ENCODE results near the gene GCSH. TPM values are rescaled to one million over a fixed set of nuclear protein-coding genes. Genes with fewer than 3 reads are reported as not detected.

Gene GCSH
- total RNA-seq, 1 experiment from 2014 or later = 117 TPM

GRCh38 chr16:81076566-81077075 is 19.6 kb downstream of the GCSH start:
- no peaks in the 10 kb centered on the region for H3K79me2 ChIP-seq (ENCODE audit: insufficient read depth, low read length)
- peaks cover 0 to 3% of the 10 kb centered on the region in 2 experiments; a peak in 1 of 4 replicates for H3K36me3 ChIP-seq (ENCODE audit: control insufficient read depth in 1 of 2, insufficient read depth in 2 of 2, low read length in 2 of 2)
- TF ChIP-seq TCF7L2 (IDR thresholded peaks at IDR 0.05; ENCODE audit: borderline replicate concordance, extremely low read depth, insufficient read depth, insufficient read length) (peak; percentile 16), CBX3 (IDR thresholded peaks at IDR 0.05; ENCODE audit: low read depth) (no peak)
- TF ChIP-seq, protein P1, sequence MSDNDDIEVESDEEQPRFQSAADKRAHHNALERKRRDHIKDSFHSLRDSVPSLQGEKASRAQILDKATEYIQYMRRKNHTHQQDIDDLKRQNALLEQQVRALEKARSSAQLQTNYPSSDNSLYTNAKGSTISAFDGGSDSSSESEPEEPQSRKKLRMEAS (IDR thresholded peaks at IDR 0.05) = peak; percentile 85
- H3K4me1 ChIP-seq (ENCODE audit: control insufficient read depth in 1 of 2, insufficient read depth in 2 of 2, low read length in 2 of 2) = peaks cover 10 to 20% of the 10 kb centered on the region in 2 experiments
- intact Hi-C loops (cut with micrococcal nuclease) = loop anchor here (2.0 to 5.0 kb wide), 2 partner anchors 20 to 39 kb away; partner anchors contain the start of genes ATMIN and GCSH
- H3K27me3 ChIP-seq (ENCODE audit: insufficient read depth, low read length) = no peaks in the 10 kb centered on the region
- CTCF ChIA-PET = interaction anchor here (0.9 to 2.6 kb wide), 4 partner anchors 18 to 122 kb away, joined by 3 to 18 read pairs (median 3); partner anchors contain the start of gene ATMIN
- peak overlapping the region; percentile 66 to 74 for H3K4me3 ChIP-seq (replicated peaks in 1 of 2; ENCODE audit: low read depth in 1 of 2, low read length in 2 of 2)
- peak overlapping the region; percentile 76 for H3K9ac ChIP-seq (ENCODE audit: low read length)
- H3K9me2 ChIP-seq (ENCODE audit: insufficient read depth) = no peaks in the 10 kb centered on the region
- POLR2A ChIA-PET = interaction anchor here (1.0 to 1.6 kb wide), 3 partner anchors 8 to 65 kb away, joined by 3 to 6 read pairs (median 3); no protein-coding TSS in a partner anchor
- RAD21 ChIA-PET (ENCODE audit: low non-redundant PET in 1 of 2, low total read pairs in 2 of 2, uncharacterized antibody in 2 of 2, unreplicated experiment in 2 of 2) = no interaction called here
- H4K20me1 ChIP-seq (ENCODE audit: insufficient read depth) = no peaks in the 10 kb centered on the region
- DNase-seq (ENCODE audit: low read depth, low spot score) (peak; percentile 85), ATAC-seq (peak; percentile 88)
- peak overlapping the region; percentile 56 for H2AFZ ChIP-seq (ENCODE audit: low read depth, low read length, poor library complexity, severe bottlenecking)
- BruUV-seq (replicated peaks) = no TSS peak
- H3K27ac ChIP-seq (ENCODE audit: low read depth, low read length) = peak overlapping the region; percentile 53
- peak overlapping the region; percentile 86 for H3K4me2 ChIP-seq (ENCODE audit: low read length)
- H3K9me3 ChIP-seq (ENCODE audit: control insufficient read depth in 1 of 2, insufficient read depth in 1 of 2, low read depth in 1 of 2, low read length in 2 of 2) = no peaks in the 10 kb centered on the region

DNA sequence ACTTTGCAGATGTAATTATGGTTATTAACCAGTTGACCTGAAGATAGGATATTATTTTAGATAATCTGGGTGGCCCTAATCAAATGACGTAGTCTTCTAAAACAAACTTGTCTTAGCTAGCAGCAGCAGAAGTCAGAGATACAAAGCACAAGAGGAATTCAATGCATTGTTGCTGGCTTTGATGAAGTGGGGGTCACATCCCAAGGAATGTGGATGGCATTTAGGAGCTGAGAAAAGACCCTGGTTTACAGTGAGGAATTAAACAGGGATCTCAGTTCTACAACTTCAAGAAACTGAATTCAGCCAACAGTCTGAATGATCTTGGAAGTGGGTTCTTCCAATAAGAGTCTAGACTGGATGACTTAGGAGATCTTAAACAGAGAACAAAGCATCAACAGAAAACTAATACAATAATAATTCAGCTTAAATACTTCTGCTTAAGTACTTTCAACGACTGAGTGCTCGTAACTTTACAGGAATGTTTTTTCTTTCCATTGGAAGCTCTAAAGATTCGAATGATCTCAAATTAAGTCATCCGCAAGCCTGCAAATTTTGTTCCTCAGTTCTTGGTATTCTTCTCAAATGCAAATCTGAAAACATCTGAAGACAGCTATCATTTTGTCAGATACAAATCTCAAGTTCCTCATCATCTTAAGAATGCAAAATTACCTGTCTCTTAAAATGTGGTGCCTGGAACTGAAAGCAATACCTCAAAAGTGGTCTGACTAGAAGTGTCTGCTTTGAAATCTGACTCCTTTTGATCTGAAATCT is 22.4 kb downstream of the GCSH start:
- no TSS peak for BruUV-seq (replicated peaks)
- intact Hi-C loops (cut with micrococcal nuclease) = no loop called here
- TF ChIP-seq ZFX (IDR thresholded peaks at IDR 0.05) (no peak), YY1 (IDR thresholded peaks at IDR 0.05; ENCODE audit: extremely low read depth, insufficient replicate concordance, low read depth, low read length) (no peak), TCF7L2 (IDR thresholded peaks at IDR 0.05; ENCODE audit: borderline replicate concordance, extremely low read depth, insufficient read depth, insufficient read length) (no peak), POLR2A (IDR thresholded peaks at IDR 0.05; ENCODE audit: borderline replicate concordance, extremely low read depth, insufficient read depth, insufficient read length) (no peak), SRF (IDR thresholded peaks at IDR 0.05; ENCODE audit: low read depth) (no peak)
- Histone ChIP-seq H3K36me3 (ENCODE audit: control insufficient read depth in 1 of 2, insufficient read depth in 2 of 2, low read length in 2 of 2) (no peaks in the 10 kb centered on the region), H3K27me3 (ENCODE audit: insufficient read depth, low read length) (no peaks in the 10 kb centered on the region), H3K9me2 (ENCODE audit: insufficient read depth) (no peaks in the 10 kb centered on the region), H3K9ac (ENCODE audit: low read length) (no peak overlapping the region), H3K27ac (ENCODE audit: low read depth, low read length) (no peak overlapping the region), H2AFZ (ENCODE audit: low read depth, low read length, poor library complexity, severe bottlenecking) (no peak overlapping the region), H3K79me2 (ENCODE audit: insufficient read depth, low read length) (no peaks in the 10 kb centered on the region), H3K4me1 (ENCODE audit: control insufficient read depth in 1 of 2, insufficient read depth in 2 of 2, low read length in 2 of 2) (peaks cover 10 to 24% of the 10 kb centered on the region in 2 experiments), H4K20me1 (ENCODE audit: insufficient read depth) (no peaks in the 10 kb centered on the region), H3K9me3 (ENCODE audit: control insufficient read depth in 1 of 2, insufficient read depth in 1 of 2, low read depth in 1 of 2, low read length in 2 of 2) (no peaks in the 10 kb centered on the region), H3K4me2 (ENCODE audit: low read length) (no peak overlapping the region), H3K4me3 (replicated peaks in 1 of 2; ENCODE audit: low read depth in 1 of 2, low read length in 2 of 2) (no peak overlapping the region)
- CTCF ChIA-PET = interaction anchor here (1.2 to 2.9 kb wide), 2 partner anchors 38 to 131 kb away, joined by 3 to 11 read pairs; partner anchors contain the start of gene ATMIN
- RAD21 ChIA-PET (ENCODE audit: low non-redundant PET in 1 of 2, low total read pairs in 2 of 2, uncharacterized antibody in 2 of 2, unreplicated experiment in 2 of 2) = no interaction called here
- POLR2A ChIA-PET = no interaction called here
- DNase-seq (ENCODE audit: low read depth, low spot score) = no peak
- ATAC-seq = no peak

Data from HCT116 (cell line).